MM.1S (cell line): ENCODE data around the gene PLCB1.

ENCODE experiments used
- DNase-seq: peaks from one replicate; pipeline ENCODE4 v3.0.0-alpha.2; 2015
- H2AFZ ChIP-seq: fragments of 300-600 bp; sonication (generic); 2 replicates; pipeline ENCODE4 v1.6.0; 2016; ENCODE audit warnings: antibody characterized with exemption, low read length
- H3F3A ChIP-seq: fragments of 300-600 bp; sonication (generic); 2 replicates; pipeline ENCODE4 v1.6.1; 2016; ENCODE audit warnings: mild to moderate bottlenecking, antibody characterized with exemption, low read length, moderate library complexity, mixed read lengths; ENCODE audit not compliant: insufficient read depth
- H3K27ac ChIP-seq: fragments of 300-600 bp; sonication (generic); 2 replicates; pipeline ENCODE4 v1.5.1; 2016; ENCODE audit warnings: mild to moderate bottlenecking, low read length
- H3K27me3 ChIP-seq: fragments of 300-600 bp; sonication (generic); replicated peaks from 2 replicates; pipeline ENCODE4 v1.6.0; 2016; ENCODE audit warnings: low read length; ENCODE audit not compliant: insufficient read depth
- H3K36me3 ChIP-seq: fragments of 300-600 bp; sonication (generic); replicated peaks from 2 replicates; pipeline ENCODE4 v1.6.1; 2016; ENCODE audit warnings: mild to moderate bottlenecking, low read length, mixed read lengths; ENCODE audit not compliant: insufficient read depth
- H3K4me1 ChIP-seq: fragments of 300-600 bp; sonication (generic); 2 replicates; pipeline ENCODE4 v1.6.1; 2016; ENCODE audit warnings: low read length, mixed read lengths
- H3K4me2 ChIP-seq: fragments of 300-600 bp; sonication (generic); 2 replicates; pipeline ENCODE4 v1.6.0; 2016; ENCODE audit warnings: low read depth, low read length
- H3K4me3 ChIP-seq: fragments of 300-600 bp; sonication (generic); 2 replicates; pipeline ENCODE4 v1.5.1; 2016; ENCODE audit warnings: low read length, mixed read lengths
- H3K79me2 ChIP-seq: fragments of 300-600 bp; sonication (generic); 2 replicates; pipeline ENCODE4 v1.6.1; 2016; ENCODE audit warnings: mixed run types, low read length, mixed read lengths
- H3K9ac ChIP-seq: fragments of 300-600 bp; sonication (generic); 2 replicates; pipeline ENCODE4 v1.6.1; 2016; ENCODE audit warnings: low read length, mixed read lengths
- H3K9me2 ChIP-seq: fragments of 300-600 bp; sonication (generic); replicated peaks from 2 replicates; pipeline ENCODE4 v1.6.1; 2016; ENCODE audit warnings: mild to moderate bottlenecking, low read length, mixed read lengths; ENCODE audit not compliant: insufficient read depth
- H3K9me3 ChIP-seq: fragments of 300-600 bp; sonication (generic); replicated peaks from 2 replicates; pipeline ENCODE4 v1.6.1; 2016; ENCODE audit warnings: mild to moderate bottlenecking, low read length, mixed read lengths; ENCODE audit not compliant: insufficient read depth
- H4K20me1 ChIP-seq: fragments of 300-600 bp; sonication (generic); 2 replicates; pipeline ENCODE4 v1.6.1; 2016; ENCODE audit warnings: mild to moderate bottlenecking, low read length, moderate library complexity, mixed read lengths; ENCODE audit not compliant: insufficient read depth
- CTCF ChIP-seq: fragments of 300-600 bp; sonication (generic); IDR thresholded peaks from 2 replicates; pipeline ENCODE4 v1.5.1; 2016; ENCODE audit warnings: antibody characterized with exemption, low read length, mixed read lengths
- EZH2 ChIP-seq: fragments of 300-600 bp; sonication (generic); optimal IDR thresholded peaks from 2 replicates; pipeline ENCODE3; 2017; ENCODE audit warnings: low read depth, mild to moderate bottlenecking, antibody characterized with exemption, low read length, mixed read lengths
- EZH2phosphoT487 ChIP-seq: fragments of 300-600 bp; sonication (generic); IDR thresholded peaks from 2 replicates; pipeline ENCODE4 v1.6.1; 2018; ENCODE audit warnings: antibody characterized with exemption, low read length

Gene PLCB1

DNA sequence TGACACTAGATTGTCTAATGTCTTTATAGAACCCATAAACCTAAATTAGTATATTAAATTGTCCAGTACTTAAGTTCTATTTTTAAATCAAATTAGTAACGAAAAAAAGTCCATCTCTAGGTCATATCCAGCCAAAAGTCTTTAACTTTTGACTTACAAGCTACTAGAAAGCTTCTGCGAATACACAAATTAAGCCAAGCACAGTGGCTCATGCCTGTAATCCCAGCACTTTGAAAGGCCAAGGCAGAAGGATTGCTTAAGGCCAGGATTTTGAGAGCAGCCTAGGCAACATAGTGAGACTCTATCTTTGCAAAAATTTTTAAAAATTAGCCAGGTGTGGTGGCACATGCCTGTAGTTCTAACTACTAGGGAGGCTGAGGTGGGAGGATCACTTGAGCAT lies 516.4 kb downstream of the PLCB1 start:
- Histone ChIP-seq H3K4me2 (no peak overlapping the region), H3K27me3 (no peaks in the 10 kb centered on the region), H3K4me1 (no peaks in the 10 kb centered on the region), H3K79me2 (no peaks in the 10 kb centered on the region), H3K27ac (no peak overlapping the region), H3K36me3 (no peaks in the 10 kb centered on the region), H4K20me1 (no peaks in the 10 kb centered on the region), H3K4me3 (no peak overlapping the region), H3K9me2 (no peaks in the 10 kb centered on the region), H2AFZ (no peak overlapping the region), H3F3A (no peaks in the 10 kb centered on the region), H3K9ac (no peak overlapping the region), H3K9me3 (no peaks in the 10 kb centered on the region)
- no peak for DNase-seq
- no peak for TF ChIP-seq EZH2
- no peak for TF ChIP-seq CTCF
- no peak for TF ChIP-seq EZH2phosphoT487

GRCh38 chr20:8652396-8652795 lies 520.3 kb downstream of the PLCB1 start:
- Histone ChIP-seq H3K9me3 (no peaks in the 10 kb centered on the region), H3K9me2 (no peaks in the 10 kb centered on the region), H3K9ac (no peak overlapping the region), H3K27ac (no peak overlapping the region), H4K20me1 (no peaks in the 10 kb centered on the region), H3K4me3 (no peak overlapping the region), H3K4me2 (no peak overlapping the region), H3F3A (no peaks in the 10 kb centered on the region), H2AFZ (no peak overlapping the region), H3K27me3 (no peaks in the 10 kb centered on the region), H3K79me2 (no peaks in the 10 kb centered on the region), H3K36me3 (no peaks in the 10 kb centered on the region), H3K4me1 (no peaks in the 10 kb centered on the region)
- no peak for TF ChIP-seq EZH2
- no peak for TF ChIP-seq CTCF
- no peak for TF ChIP-seq EZH2phosphoT487
- no peak for DNase-seq

DNA sequence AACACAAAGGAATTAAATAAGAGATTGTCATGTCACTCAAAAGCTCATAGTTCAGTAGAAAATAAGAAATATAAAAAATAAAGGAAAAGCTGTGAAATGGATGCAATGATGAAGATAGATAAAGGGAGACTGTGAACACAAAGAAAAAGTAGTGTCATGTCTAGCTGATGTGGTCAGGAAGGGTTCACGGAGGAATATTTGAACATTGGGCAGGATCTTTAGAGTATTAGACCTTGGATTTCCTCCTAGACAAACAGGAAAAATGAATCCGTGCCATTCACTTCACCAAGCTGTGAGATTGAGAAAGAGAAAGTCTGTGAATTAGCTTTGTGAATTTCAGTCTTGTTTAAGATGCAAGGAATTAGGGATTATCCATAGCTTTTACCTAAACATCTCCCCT lies 522.4 kb downstream of the PLCB1 start:
- no peaks in the 10 kb centered on the region for H4K20me1 ChIP-seq
- DNase-seq: no peak
- no peaks in the 10 kb centered on the region for H3F3A ChIP-seq
- no peak overlapping the region for H3K9ac ChIP-seq
- H3K27me3 ChIP-seq: no peaks in the 10 kb centered on the region
- H3K79me2 ChIP-seq: no peaks in the 10 kb centered on the region
- H3K4me1 ChIP-seq: no peaks in the 10 kb centered on the region
- no peaks in the 10 kb centered on the region for H3K36me3 ChIP-seq
- no peaks in the 10 kb centered on the region for H3K9me2 ChIP-seq
- TF ChIP-seq EZH2phosphoT487 (no peak), CTCF (no peak), EZH2 (no peak)
- no peaks in the 10 kb centered on the region for H3K9me3 ChIP-seq
- H3K27ac ChIP-seq: no peak overlapping the region
- H3K4me3 ChIP-seq: no peak overlapping the region
- no peak overlapping the region for H3K4me2 ChIP-seq
- H2AFZ ChIP-seq: no peak overlapping the region
